Hepatocyte (in vitro differentiated cells): ENCODE data around the gene SNAI3.

Experiments used
- EZH2 ChIP-seq: fragments of 200-600 bp; sonication (generic); IDR thresholded peaks from 2 replicates; pipeline ENCODE4 v1.6.1; 2016; ENCODE audit warnings: antibody characterized with exemption, mild to moderate bottlenecking, borderline replicate concordance
- TF ChIP-seq, protein P1 (sequence below): fragments of 200-600 bp; sonication (generic); IDR thresholded peaks from 2 replicates; pipeline ENCODE4 v1.5.1; 2016; ENCODE audit warnings: antibody characterized with exemption, mild to moderate bottlenecking; ENCODE audit not compliant: poor library complexity

DNA sequence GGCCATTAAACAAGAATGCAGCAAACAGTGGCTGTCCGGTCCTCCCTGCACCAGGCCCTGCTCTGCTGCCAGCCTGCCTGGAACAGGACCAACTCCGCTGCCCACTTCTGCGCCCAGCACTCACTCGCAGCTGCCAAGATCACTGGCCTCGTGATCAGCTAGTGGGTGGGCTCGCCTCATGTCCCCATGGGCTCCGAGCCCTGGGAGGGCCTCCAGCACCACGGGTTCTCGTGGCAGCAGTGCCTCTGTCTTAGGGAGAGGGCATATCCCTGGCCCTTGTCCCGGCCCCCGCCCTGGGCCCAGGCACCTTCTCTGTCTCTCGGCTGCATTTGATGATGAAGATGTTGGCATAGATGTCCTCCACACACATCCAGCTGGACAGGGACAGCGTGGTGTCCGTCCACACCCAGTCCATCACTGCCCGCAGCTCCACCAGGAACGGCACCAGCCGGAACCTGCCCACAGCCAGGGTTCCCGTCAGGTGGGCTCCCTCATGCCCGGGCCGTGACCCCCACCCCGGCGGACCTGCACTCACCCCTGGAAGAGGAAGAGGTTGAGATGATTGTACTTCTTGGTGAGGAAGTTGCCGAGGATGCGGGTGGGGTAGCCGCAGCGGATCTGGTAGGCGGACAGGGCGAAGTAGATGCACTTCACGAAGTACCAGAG lies 33.1 kb upstream of the SNAI3 start:
- TF ChIP-seq, protein P1, sequence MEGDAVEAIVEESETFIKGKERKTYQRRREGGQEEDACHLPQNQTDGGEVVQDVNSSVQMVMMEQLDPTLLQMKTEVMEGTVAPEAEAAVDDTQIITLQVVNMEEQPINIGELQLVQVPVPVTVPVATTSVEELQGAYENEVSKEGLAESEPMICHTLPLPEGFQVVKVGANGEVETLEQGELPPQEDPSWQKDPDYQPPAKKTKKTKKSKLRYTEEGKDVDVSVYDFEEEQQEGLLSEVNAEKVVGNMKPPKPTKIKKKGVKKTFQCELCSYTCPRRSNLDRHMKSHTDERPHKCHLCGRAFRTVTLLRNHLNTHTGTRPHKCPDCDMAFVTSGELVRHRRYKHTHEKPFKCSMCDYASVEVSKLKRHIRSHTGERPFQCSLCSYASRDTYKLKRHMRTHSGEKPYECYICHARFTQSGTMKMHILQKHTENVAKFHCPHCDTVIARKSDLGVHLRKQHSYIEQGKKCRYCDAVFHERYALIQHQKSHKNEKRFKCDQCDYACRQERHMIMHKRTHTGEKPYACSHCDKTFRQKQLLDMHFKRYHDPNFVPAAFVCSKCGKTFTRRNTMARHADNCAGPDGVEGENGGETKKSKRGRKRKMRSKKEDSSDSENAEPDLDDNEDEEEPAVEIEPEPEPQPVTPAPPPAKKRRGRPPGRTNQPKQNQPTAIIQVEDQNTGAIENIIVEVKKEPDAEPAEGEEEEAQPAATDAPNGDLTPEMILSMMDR, result no peak
- no peak for TF ChIP-seq EZH2
